UCSD-AML1 (cell line): ENCODE data around the gene AHRR.
A peak's percentile ranks its signal among the peaks of the same experiment; 100 is the strongest.
"Not testable (repeated sequence)": the region's sequence is repeated elsewhere in the genome, so short reads cannot be mapped to it uniquely, and the experiment has no call there.

Source experiments
- DNase-seq: peaks from one replicate; lab custom pipeline; 2025; ENCODE audit not compliant: unreplicated experiment; lab: John Stamatoyannopoulos, UW

AHRR gene

DNA sequence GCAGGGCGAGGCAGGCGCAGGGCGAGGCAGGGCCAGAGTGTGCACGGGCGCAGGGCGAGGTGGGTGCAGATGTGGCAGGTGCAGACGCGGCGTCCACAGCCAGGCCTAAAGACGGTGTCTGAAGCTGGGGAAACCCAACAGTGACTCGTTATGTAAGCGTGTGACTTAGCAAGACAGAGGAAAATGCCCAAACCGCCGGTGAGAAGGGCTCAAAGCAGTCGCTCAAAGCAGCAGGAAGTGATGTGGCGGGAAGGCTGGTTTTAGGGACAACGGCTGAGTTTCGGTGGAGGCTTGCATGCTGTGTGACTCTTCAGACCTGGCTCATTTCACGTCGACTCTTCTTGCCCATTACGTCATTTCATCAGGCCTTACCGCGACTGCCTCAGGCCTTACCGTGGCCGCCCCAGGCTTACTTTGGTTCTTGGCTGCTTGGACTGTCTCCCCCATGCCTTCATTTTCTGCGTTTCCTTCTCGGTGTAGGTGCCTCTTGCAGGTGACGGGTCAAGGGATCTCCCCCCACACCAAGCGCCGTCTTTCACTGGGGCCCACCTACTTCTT is 71.0 kb downstream of the AHRR start:
- peak; percentile 65 for DNase-seq

DNA sequence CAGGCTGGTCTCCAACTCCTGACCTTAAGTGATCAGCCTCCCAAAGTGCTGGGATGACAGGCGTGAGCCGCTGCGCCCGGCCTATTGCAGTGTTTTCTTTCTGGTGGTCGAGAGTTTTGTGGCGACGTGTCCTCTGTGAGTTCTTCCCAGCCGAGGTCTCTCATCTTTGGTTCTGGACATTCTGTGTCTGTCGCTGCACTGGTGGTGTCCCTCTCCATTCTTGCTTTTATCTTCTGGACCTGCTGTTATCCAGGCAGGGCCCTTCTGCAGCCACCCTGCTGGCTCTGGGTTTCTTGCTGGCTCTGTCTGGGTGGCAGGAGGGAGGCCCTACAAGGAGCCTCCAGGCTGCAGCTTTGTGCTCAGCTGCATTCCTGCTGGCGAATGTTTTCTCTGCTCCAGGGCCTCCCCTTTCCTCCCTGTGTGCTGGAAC is 72.3 kb downstream of the AHRR start:
- no peak for DNase-seq

DNA sequence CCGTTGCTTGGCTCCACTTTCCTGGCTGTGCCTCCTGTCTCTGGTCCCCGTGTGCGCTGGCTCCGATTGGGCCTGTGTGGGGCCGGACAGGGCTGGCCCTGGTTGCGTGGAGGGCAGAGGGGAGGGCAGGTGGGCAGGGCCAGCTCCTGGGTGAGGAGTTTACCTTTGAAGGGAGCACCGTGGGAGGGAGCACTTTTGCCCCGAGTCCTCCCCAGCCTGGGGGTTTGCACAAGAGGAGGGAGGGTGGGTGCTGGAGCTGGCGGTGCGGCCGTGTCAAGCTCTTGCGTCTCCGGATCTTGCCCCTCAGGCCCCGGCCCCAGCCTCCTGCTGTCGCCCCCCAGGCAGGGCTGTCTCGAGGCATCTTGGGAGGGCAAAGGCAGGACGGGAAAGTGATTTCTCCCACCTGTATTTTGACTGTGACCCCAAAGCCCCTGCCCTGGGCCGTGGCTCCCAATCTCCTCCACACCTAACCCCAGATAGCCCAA is 73.2 kb downstream of the AHRR start:
- no peak for DNase-seq

DNA sequence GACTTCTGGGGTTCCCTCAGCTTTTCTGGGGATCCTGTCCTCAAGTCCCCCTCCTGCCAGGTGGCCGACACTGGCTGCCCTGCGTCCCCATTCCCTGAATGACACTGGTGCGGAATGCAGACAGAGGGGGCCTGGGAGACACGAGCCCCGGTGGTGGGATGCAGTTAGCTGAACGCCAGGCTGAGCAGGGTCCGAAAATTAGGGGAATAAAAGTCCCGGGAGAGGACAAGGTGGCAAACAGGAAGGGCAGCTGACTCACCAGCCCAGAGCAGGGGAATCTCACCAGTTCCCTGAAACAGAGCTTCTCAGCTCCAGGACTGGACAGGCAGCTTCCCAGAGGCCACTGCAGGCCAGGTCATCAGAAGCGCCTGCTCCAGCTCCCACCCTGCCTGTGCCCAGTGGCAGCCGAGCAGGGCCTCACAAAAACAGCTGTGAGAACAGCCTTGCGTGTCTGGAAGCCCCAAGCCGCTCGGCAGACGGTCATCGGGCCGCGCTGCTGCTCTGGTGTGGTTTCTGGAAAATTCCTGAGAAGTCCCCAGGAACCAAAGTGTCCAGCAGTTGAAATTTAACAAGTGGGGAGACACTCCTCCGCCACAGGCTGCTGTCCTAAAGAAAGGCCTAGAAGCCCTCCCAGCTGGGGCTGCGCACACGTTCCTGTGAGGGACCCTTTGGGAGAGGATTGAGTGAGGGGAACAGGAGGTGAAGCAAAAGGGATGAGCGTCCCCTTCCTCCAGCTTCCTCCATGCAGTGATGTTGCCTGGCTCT is 73.8 kb downstream of the AHRR start:
- DNase-seq, result no peak

DNA sequence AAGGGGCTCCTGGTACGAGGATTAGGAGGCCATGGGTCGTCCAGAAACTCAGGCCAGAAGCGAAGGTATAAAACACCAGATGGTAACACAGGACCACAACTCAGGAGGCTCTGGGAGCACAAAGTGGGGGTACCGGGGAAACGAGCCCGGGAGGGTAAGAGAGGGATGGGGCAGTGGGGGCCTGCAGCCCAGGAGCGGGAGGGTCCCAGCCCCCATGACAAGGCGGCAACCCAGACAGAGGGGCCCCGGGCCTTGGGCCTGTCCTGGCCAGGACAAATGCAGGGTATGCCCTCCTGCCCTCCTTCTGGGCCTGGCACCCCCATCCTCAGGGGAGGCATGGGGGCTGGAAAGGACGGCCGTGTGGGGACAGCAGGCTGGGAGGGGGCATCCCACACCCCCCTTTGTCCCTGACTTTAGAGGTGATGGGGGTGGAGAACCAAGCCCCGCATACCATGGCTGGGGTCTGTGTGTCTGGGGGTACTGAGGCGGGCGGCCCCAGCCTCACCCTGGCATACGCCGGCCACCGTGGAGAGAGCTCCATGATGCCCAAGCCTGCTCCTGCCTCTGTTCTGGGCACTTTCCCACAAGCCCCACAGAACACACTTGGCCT is 74.5 kb downstream of the AHRR start:
- no peak for DNase-seq

DNA sequence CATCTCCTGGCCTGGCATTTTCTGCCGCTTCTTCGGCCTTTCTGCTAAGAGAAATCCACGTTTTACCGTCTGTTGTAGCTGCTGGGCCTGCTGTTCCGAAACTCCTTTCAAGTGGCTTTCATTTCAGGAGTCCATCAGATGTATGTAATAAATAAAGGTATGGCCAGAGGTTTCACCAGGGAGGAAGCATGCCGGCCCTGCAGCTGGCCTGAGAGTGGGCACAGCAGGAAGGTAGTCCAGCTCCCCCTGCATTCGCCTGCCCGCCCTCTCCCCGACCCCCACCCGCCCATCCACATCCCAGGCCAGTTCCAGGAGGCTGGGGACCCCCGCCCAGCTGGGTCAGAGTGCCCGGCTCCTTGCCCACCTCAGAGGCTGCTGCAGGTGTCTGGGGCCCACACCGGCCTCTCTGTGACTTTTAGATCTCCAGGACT is 75.0 kb downstream of the AHRR start:
- DNase-seq, result no peak

DNA sequence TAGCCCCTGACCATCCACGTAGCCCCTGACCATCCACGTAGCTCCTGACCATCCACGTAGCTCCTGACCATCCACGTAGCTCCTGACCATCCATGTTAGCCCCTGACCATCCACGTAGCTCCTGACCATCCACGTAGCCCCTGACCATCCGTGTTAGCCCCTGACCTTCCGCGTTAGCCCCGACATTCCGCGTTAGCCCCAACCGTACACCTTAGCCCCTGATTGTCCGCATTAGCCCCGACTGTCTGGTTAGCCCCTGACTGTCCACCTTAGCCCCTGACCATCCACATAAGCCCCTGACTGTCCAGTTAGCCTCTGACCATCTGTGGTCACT is 76.6 kb downstream of the AHRR start:
- not testable (repeated sequence) for DNase-seq

DNA sequence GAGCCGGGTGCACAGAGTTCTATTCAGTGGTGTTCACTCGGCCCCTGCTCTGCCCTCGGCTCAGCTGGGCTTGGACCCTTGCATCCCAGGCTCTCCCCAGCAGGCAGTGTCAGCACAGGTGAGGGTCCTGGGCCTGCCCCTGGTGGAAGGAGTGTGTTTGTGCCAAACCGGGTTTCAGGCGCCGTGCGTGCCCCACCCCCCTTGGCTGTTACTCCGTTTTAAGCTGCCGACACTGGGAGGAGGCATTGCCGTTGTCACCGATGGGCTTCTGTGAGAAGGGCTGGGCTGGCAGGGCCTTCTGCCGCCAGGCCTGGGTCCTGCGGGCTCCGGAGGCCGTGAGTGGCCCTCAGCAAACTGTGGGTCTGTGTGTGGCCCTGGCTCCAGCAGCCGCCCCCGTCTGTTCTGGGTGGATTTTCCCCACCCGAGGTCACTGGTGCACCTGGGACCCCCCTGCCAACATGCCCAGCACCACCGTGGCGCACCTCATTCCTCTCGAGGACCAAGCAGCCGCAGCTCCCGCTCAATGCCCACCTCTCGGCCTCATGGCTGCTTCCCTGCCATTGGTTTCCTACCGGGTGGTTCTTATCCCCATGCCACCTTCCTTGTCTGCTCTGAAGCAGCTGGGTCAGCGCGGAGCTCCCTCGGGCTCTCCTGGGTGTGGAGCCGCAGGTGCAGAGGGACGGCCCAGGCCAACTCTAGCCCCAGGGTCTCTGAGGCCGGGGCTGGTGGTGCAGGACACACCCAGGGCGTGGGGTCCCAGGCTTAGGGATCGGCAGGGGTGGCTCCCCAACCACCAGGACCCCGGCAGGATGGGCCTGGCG is 77.2 kb downstream of the AHRR start:
- no peak for DNase-seq

DNA sequence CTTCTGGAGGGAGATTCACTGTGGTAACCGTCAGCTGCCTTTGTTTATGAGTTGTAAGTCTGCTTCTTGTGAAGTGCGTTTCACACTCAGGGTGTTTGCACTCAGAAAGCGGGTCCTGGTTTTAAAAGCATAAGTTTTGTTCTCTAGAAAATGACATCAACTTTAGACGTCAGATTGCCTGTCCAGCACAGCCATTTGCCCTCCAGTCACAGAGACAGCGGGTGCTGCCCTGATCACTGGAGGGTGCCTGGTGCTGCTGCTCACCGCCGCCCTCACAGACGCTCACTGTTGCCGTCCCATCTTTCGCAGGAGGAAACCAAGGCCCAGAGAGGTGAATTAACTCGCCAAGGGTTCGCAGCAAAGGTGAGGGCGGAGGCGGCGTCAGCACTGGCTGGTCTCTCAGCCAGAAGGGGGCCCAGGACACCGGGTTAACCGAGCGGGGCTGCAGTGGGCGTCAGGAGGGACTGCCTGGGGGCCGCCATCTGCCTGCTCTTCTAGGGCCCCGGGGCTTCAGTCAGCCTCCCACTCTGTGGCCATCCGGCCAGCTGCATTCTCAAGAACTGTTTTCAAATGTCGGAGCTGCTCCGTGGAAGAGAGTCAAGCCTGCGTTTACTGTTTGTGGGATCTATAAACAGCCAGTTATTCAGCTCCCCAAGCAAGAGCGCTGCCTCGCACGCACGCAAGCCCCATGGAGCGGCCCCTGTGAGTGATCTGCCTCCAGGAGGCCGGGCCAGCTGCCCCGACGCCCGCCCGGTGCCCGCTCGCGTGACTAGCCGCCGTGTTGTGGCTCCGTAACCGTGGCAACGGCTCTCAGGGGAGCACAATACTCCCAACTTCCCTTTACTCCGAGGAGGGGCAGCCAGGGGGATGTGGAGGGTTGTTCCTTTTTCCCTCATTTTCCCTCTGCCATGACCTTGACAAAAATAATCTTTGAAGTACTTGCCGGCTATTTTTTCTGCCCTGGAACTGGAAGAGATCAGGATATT is 78.1 kb downstream of the AHRR start:
- peak; percentile 85 for DNase-seq

DNA sequence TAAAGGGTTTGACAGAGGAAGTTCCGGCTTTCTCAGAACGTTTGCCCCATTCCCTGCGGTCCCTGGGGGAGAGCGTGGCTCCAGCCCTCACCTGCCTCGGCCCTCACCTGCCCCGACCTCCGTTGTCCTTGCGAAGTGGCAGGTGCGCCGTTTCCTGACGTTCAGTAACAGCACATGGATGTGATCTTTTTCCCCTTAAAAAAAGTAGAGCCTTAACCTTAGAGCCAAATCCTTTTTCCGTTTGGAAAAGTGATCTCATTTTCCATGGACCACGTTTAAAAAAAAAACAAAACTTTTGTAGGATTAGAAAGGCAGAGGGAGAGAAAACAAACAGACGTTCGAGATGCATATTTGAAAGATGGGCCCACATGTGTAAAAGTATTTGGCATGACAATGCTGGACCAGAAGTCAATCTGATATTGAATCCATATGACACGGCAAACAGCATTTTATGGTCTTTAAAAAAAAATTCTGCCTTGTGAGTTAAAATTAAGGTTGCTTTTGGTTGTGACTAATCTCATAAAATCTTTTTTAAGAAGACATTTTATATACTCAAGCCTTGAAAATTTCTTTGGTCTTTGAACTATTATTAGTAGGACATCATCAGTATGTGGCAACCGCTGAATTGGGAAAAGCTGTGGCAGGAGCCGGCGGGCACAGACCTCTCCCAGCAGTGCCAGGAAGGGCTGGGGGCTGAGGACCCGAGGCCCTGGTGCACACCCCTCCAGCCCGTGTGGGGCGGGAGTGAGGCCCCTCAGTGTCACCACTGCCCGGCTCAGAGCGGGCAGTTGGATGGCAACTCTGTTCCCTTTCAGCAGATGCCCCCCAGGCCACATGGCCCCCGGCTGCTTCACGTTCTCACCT is 79.0 kb downstream of the AHRR start:
- DNase-seq, result no peak

DNA sequence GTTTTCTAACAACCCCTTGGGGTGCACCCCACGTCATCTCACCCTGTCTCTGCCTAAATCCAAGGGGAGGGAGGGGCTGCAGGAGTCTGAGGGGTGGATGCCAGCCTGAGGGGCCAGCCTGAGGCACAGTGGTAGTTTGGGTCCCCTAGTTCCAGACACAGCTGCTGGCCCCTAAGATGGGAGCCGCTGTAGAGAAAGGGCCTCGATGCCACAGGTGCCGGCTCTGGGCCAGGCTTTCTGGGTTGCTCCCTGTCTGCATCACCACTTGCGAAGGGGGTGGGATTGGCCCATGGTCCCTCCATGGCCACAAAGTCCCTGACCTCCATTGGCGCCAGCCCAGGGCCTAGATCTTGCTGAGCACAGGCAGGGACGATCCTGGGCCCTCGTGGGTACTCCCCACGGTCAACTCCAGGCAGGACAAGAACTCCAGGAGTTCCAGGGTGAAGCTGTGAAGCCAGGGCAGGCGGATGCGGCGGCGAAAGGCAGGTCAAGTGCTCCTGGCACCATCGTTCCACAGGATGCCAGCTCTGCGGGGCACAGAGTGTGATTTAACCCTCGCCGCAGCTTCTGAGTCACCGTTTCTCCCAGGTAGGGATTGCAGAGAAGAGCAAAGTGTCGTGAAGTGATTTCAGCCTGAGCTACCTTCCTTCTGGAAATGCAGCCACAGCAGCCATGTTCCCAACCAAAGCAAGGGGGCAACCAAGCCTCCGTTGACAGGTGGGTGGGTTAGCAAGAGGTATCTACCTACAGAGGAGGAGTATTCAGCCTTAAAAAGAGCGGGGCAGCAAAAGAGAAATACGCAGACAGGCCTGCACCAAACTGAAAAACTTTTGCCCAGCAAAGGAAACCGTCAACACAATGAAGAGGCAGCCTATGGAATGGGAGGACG is 79.9 kb downstream of the AHRR start:
- DNase-seq, result no peak

DNA sequence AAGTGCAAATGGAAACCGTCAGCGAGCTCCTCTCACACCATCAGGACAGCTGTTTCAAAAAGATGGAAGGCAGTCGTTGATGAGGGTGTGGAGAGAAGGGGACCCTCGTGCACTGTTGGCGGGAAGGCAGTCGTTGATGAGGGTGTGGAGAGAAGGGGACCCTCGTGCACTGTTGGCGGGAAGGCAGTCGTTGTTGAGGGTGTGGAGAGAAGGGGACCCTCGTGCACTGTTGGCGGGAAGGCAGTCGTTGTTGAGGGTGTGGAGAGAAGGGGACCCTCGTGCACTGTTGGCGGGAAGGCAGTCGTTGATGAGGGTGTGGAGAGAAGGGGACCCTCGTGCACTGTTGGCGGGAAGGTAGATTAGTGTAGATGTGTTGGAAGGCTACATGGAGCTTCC is 80.7 kb downstream of the AHRR start:
- not testable (repeated sequence) for DNase-seq

DNA sequence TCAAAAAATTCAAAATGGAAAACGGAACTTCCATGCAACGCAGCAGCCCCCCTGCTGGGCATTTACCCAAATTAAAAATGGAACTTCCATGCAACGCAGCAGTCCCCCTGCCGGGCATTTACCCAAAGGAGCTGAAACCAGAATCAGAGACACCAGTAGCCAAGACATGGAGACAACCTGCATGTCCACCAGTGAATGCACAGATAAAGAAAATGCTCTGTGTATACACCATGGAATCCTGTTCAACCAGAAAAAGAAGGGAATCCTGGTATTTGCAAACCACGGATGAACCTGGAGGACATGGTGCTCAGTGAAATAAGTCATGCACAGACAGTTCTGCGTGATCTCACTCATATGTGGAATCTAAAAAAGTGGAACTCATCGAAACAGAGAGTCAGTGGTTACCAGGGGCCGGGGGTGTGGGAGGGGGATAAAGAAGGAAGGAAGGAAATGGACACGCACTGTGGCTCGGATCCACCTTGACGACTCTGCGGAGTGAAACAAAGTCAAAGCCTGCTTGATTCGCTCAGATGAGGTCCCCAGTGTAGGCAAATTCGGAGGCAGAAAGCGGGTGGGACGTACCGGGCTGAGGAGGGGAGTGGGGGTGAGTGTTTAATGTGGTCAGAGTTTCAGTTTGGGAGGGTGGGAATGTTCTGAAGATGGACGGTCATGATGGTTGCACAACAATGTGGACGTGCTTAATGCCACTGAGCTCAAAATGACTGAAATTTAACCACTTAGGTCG is 81.3 kb downstream of the AHRR start:
- no peak for DNase-seq

DNA sequence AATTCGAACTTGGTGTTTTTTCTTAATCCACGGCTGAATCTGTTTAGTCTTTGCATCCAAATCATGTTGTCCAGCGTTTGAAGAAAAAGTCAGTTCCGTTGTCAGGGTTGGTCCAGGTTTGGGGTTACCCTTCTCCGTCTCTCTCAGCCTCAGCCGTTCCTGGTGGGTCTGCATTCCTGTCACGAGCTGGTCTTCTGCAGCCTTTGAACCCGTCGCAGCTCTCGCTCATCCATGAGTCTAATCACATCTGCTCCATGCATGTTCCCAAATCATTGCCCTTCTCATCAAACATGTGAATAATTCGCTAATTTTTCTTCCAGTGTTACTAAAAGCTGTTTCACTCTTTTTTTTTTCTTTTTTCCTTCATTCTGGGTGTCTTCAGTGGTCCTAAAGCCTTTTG is 82.5 kb downstream of the AHRR start:
- DNase-seq, result no peak

DNA sequence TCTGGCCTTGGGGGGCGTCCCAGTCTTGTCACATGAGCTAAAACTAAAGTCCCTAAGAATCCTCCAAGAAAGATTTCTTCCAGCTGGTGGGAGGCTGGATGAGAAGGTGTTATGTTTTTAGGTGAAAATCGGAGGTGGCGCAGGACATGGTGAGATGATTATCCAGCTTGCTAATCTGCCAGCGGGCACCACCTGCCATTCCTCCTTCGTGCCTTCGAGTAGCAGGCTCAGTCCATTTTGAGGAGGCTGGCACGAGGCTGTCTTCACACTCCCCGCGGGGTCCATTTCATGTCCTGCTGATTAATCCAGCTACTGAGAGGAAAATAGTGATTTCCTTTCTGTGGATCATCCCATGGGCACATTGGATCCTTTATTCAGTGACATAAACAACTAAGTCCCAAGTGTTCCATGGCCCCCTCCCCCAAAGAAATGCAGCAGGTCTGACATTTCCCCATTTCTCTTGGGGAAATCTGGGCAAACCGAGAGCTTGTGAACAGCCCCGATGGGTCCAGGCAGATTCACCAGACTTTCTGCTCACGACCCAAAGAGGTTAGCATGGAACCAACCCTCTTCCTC is 83.2 kb downstream of the AHRR start:
- DNase-seq, result no peak

DNA sequence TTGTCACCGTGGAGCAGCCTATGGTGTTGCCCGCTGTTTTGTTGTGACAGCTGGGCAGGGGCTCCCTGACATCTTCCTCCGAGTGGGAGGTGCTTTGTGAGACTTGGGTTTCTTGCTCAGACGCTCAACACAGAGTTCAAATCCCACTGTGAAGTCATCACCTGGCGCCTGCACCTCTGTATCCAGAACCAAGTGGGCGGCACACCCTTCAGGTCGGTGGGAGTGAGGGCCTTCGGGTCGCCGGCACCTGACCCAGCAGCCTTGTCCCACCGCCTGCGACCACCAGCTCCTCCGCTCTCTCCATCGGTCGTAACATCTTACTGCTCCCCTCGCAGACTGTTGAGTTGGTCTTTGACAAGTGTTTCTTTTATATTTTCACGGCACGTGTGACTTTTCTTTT is 83.9 kb downstream of the AHRR start:
- no peak for DNase-seq

DNA sequence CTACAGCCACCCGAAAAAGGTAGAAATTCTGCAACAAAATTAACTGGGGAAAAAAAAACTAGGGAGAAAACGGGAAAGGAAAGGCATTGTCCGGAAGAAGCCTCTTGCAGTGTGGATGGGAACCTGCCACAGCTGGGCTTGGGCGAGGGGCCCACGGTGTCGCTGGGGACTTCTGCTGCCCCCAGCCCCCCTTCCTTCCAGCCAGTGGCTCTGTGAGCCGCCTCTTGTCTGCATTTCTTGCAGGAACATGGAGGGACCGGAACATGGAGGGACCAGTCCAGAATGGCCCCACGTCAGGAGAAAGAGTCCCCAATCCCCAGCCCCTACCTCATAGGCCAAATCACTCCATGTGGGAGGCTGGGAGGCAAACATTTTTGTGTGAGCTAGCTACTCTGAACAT is 84.5 kb downstream of the AHRR start:
- DNase-seq, result no peak
